CD4-positive, alpha-beta T cell (primary cell): ENCODE results near the gene TLX3. TPM values are rescaled to one million over a fixed set of nuclear protein-coding genes. Genes with fewer than 3 reads are reported as not detected.

ENCODE experiments used
- ATAC-seq: fragments of 200-7000 bp; cut with Tn5 transposase; one replicate; pipeline ENCODE4 v1.10.0; 2022; ENCODE audit warnings: mild to moderate bottlenecking; ENCODE audit not compliant: poor library complexity
- CTCF ChIA-PET: fragments of 350-600 bp; sonication (Branson Sonifier 250); formaldehyde crosslinking; loops from one replicate; lab custom pipeline; 2021; ENCODE audit warnings: antibody characterized with exemption, inconsistent platforms; lab: Charles Lee
- POLR2A ChIA-PET: fragments of 350-600 bp; sonication (Branson Sonifier 250); formaldehyde crosslinking; loops from one replicate; lab custom pipeline; 2021; ENCODE audit warnings: antibody characterized with exemption, inconsistent platforms; lab: Charles Lee
- DNase-seq, 14 experiments: peaks; one replicate each; pipeline ENCODE4 v3.0.0-alpha.2; 2013 to 2020; ENCODE audit warnings: mixed read lengths in 2 of 14
- H3K27ac ChIP-seq, 2 donors: one replicate each; pipeline versions ENCODE4 v1.5.1 to v1.7.0; 2013; ENCODE audit warnings: low read length in 2 of 2, low read depth in 1 of 2, mild to moderate bottlenecking in 1 of 2
- H3K27me3 ChIP-seq, 2 experiments: 1 replicate in 1 of 2; 2 replicates in 1 of 2; pipeline versions ENCODE4 v1.6.1 to v1.7.0; 2013; ENCODE audit warnings: low read length in 2 of 2, control low read depth in 1 of 2, mild to moderate bottlenecking in 1 of 2, moderate library complexity in 1 of 2; ENCODE audit not compliant: insufficient read depth in 2 of 2, control insufficient read depth in 1 of 2
- H3K36me3 ChIP-seq: one replicate; pipeline ENCODE4 v1.6.1; 2013; ENCODE audit warnings: low read length, control low read depth; ENCODE audit not compliant: insufficient read depth
- H3K4me1 ChIP-seq: one replicate; pipeline ENCODE4 v1.6.1; 2013; ENCODE audit warnings: low read length, control low read depth; ENCODE audit not compliant: insufficient read depth
- H3K4me3 ChIP-seq: one replicate; pipeline ENCODE4 v1.5.1; 2013; ENCODE audit warnings: mild to moderate bottlenecking, low read length, moderate library complexity
- H3K9me3 ChIP-seq, 2 experiments: 1 replicate in 1 of 2; 2 replicates in 1 of 2; pipeline versions ENCODE4 v1.6.1 to v1.7.0; 2013; ENCODE audit warnings: low read length in 2 of 2, mild to moderate bottlenecking in 2 of 2, control low read depth in 1 of 2, moderate library complexity in 1 of 2; ENCODE audit not compliant: control insufficient read depth in 1 of 2, insufficient read depth in 1 of 2
- H3K27ac Mint-ChIP-seq: one replicate; pipeline ENCODE4 v1.8.0; 2020; ENCODE audit warnings: mixed read lengths
- H3K27me3 Mint-ChIP-seq: one replicate; pipeline ENCODE4 v1.8.0; 2021; ENCODE audit warnings: mixed read lengths
- H3K36me3 Mint-ChIP-seq: one replicate; pipeline ENCODE4 v1.8.0; 2021; ENCODE audit warnings: low read depth, mixed read lengths
- H3K4me1 Mint-ChIP-seq: one replicate; pipeline ENCODE4 v1.8.0; 2021; ENCODE audit warnings: low read depth, mixed read lengths
- H3K4me3 Mint-ChIP-seq: one replicate; pipeline ENCODE4 v1.8.0; 2020; ENCODE audit warnings: mild to moderate bottlenecking, mixed read lengths
- H3K9me3 Mint-ChIP-seq: one replicate; pipeline ENCODE4 v1.8.0; 2020; ENCODE audit warnings: mixed read lengths
- intact Hi-C, 2 experiments: fragments of 100-400 bp; cut with DNase I in 1 of 2; cut with micrococcal nuclease in 1 of 2; formaldehyde crosslinking; loops; one replicate each; pipeline versions ENCODE4 v1.15.1 to v1.9.0; 2023 to 2025; cut with DNase I, micrococcal nuclease
- total RNA-seq, 174 experiments: library from RNA in 2 of 174; stranded (reverse) in 2 of 174; gene quantifications; one replicate each; pipeline ENCODE4 v1.2.3 and lab custom pipeline; 2021 to 2026
- TF ChIP-seq, protein P1 (sequence below): fragments of 200-600 bp; IDR thresholded peaks from one replicate; pipeline ENCODE4 v1.8.0; 2022; ENCODE audit warnings: antibody characterized with exemption, mild to moderate bottlenecking

TLX3 gene
- total RNA-seq, 2 experiments from 2014 or later, result not detected

DNA sequence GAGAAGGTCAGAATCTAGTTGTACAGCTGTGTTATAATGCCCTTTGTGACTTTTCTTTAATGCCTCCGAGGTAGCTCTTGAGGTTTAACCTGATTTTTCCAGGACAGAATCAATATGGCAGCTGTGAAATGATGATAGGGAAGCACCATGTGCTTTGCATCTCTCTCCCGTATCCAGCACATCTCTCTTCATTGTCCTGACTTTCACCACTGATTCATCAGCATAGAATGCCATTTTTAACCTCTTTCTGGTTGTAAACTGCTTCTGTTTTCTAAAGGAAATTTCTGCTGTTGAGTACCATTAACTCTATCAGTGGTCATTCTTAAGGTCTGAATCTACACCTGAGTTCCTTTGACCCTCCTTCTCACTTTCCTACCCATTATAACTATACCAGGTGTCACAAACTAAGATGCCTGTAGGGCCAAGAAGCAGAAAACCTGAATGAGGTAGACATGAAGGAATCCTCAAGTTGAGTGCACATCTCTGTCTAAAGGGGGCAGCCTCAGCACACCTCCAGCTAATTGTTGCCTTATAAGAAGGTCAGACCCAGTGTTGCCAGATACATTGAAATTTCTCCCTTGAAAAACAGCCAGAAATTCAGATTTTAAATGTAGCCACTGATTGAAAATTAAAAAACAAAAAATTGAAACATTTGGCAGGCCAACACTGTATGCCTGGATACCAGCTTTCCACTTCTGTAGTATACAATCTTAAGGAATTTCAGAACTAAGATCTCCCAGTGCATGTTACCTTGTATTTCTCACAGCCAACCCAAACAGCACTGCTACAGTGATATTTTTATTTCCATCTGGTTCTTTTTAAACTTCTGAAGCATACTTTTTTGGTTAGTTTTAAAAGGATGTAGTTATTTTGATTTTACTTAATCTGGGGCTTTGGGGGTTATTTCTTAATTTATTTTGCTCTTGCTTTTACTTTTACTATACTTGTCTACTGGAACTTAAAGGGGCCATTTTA, 35.8 kb upstream of the TLX3 start:
- DNase-seq, result peak in 3 of 14 experiments; percentile 6 to 13 (median 7)
- intact Hi-C loops, result no loop called here
- H3K9me3 Mint-ChIP-seq, result no peaks in the 10 kb centered on the region

DNA sequence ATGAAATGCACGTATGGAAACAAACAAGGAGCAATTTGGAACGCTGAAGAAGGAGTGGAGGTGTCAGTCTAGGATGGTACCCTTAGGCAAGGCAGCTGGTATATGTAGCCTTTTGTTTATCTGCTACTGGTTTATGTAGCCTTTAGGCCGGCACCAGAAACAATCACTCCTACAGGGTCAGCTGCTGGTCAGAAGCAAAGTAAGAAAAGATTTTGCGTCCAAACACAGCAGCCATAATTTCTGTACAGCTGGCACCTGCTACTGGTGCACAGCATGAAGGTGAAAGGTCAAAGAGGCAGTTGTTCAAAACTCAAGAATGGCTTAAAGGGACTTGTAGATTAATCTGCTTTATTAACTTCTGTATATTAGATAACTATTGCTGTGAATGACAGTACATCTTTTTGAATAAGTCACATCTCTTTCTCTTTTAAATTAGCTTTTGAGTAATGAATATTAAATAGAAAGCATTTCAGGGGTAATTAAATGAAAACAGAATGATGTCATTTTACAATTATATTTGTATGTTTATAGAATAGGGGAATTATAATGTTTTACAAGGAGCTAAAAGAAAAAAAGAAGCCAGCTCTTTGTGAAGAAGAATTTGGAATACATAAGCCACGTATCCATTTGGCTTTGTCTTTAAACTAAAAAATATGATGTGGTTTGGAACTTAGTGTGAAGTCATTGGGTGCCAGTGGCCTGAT, 33.1 kb upstream of the TLX3 start:
- Histone ChIP-seq H3K4me1 (no peaks in the 10 kb centered on the region), H3K9me3 (no peaks in the 10 kb centered on the region), H3K36me3 (no peaks in the 10 kb centered on the region), H3K27me3 (peaks cover 0 to 5% of the 10 kb centered on the region in 2 experiments), H3K4me3 (no peak overlapping the region), H3K27ac (no peak overlapping the region)
- intact Hi-C loops, result no loop called here
- no peaks in the 10 kb centered on the region for H3K4me1 Mint-ChIP-seq
- ATAC-seq, result no peak
- ChIA-PET POLR2A (no interaction called here), CTCF (no interaction called here)
- no peaks in the 10 kb centered on the region for H3K36me3 Mint-ChIP-seq
- TF ChIP-seq, protein P1, sequence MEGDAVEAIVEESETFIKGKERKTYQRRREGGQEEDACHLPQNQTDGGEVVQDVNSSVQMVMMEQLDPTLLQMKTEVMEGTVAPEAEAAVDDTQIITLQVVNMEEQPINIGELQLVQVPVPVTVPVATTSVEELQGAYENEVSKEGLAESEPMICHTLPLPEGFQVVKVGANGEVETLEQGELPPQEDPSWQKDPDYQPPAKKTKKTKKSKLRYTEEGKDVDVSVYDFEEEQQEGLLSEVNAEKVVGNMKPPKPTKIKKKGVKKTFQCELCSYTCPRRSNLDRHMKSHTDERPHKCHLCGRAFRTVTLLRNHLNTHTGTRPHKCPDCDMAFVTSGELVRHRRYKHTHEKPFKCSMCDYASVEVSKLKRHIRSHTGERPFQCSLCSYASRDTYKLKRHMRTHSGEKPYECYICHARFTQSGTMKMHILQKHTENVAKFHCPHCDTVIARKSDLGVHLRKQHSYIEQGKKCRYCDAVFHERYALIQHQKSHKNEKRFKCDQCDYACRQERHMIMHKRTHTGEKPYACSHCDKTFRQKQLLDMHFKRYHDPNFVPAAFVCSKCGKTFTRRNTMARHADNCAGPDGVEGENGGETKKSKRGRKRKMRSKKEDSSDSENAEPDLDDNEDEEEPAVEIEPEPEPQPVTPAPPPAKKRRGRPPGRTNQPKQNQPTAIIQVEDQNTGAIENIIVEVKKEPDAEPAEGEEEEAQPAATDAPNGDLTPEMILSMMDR, result no peak
- no peaks in the 10 kb centered on the region for H3K9me3 Mint-ChIP-seq
- H3K4me3 Mint-ChIP-seq, result no peak overlapping the region
- no peak for DNase-seq
- H3K27ac Mint-ChIP-seq, result no peak overlapping the region
- H3K27me3 Mint-ChIP-seq, result peaks cover 15% of the 10 kb centered on the region

More for the DNA sequence above, 35.8 kb upstream of the TLX3 start:
- H3K27ac Mint-ChIP-seq, result no peak overlapping the region
- no peak for ATAC-seq
- no peaks in the 10 kb centered on the region for H3K4me1 ChIP-seq
- no peak overlapping the region for H3K4me3 ChIP-seq
- H3K27me3 Mint-ChIP-seq, result peaks cover 6% of the 10 kb centered on the region
- TF ChIP-seq, protein P1, result no peak
- no peaks in the 10 kb centered on the region for H3K36me3 Mint-ChIP-seq
- peaks cover 0 to 10% of the 10 kb centered on the region in 2 experiments for H3K27me3 ChIP-seq
- no peaks in the 10 kb centered on the region for H3K4me1 Mint-ChIP-seq
- H3K9me3 ChIP-seq, result no peaks in the 10 kb centered on the region
- ChIA-PET POLR2A (no interaction called here), CTCF (no interaction called here)
- H3K36me3 ChIP-seq, result no peaks in the 10 kb centered on the region
- H3K4me3 Mint-ChIP-seq, result no peak overlapping the region
- H3K27ac ChIP-seq, result no peak overlapping the region

- DNase-seq (no peak), ATAC-seq (no peak)
- Mint-ChIP-seq H3K4me3 (no peak overlapping the region), H3K27ac (no peak overlapping the region), H3K27me3 (peaks cover 40% of the 10 kb centered on the region), H3K4me1 (no peaks in the 10 kb centered on the region), H3K9me3 (no peaks in the 10 kb centered on the region), H3K36me3 (no peaks in the 10 kb centered on the region)
- POLR2A ChIA-PET, result no interaction called here
- Histone ChIP-seq H3K9me3 (no peaks in the 10 kb centered on the region), H3K27ac (no peak overlapping the region), H3K27me3 (peaks cover 0 to 17% of the 10 kb centered on the region in 2 experiments), H3K4me3 (no peak overlapping the region), H3K36me3 (no peaks in the 10 kb centered on the region), H3K4me1 (no peaks in the 10 kb centered on the region)
- TF ChIP-seq, protein P1, result no peak
- CTCF ChIA-PET, result no interaction called here
- intact Hi-C loops, result no loop called here
Measured at GRCh38 chr5:171283753-171284152, 25.3 kb upstream of the TLX3 start.
